NB4 (cell line): ENCODE results near the gene MAD1L1.

Experiments
- DNase-seq: peaks from one replicate; pipeline ENCODE4 v3.0.0; 2010; ENCODE audit warnings: low read depth
- H3K4me3 ChIP-seq: one replicate; pipeline ENCODE4 v1.5.1; 2011; ENCODE audit warnings: mild to moderate bottlenecking, low read depth, low read length, moderate library complexity
- CTCF ChIP-seq: IDR thresholded peaks from one replicate; pipeline ENCODE4 v1.5.1; 2012; ENCODE audit warnings: low read depth, low read length
- MAX ChIP-seq: IDR thresholded peaks from 2 replicates; pipeline ENCODE4 v1.6.1; 2011; ENCODE audit warnings: low read depth, low read length
- MYC ChIP-seq: IDR thresholded peaks from 2 replicates; pipeline ENCODE4 v1.6.1; 2011; ENCODE audit warnings: low read depth, low read length
- POLR2A ChIP-seq: IDR thresholded peaks from 2 replicates; pipeline ENCODE4 v1.6.1; 2011; ENCODE audit warnings: mild to moderate bottlenecking; ENCODE audit not compliant: insufficient read length; ENCODE audit errors: extremely low read depth

Gene MAD1L1

DNA sequence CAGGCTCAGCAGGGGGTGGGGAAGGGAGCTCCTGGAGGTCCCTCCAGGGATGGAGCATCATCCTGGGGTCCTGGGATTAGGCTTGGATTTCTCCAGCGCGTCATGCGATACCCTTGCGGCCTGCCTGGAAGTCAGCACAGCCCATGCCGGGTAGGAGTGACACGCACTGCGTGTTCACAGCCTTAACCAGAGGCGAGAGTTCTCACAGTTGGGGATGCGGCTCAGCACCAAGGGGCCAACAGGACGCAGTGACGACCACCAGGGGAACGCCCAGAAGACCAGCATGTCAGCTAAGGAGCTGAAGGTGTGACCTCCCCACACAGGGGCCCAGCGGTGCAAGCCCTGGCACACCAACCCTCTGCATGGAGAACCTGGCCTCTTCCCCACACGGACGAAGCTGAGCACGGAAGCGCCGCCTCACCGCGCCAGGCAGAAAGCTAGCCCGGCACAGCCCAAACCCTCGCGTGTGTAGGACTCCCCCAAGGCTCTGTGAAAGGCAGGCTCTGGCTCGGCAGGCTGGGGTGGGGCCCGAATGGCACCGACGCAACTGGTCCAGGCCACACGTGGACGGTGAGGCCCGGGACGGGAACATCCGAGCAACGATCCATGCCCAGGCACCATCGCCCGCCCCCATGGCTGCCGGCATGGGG, 364.1 kb downstream of the MAD1L1 start:
- TF ChIP-seq MYC = no peak
- no peak for TF ChIP-seq POLR2A
- TF ChIP-seq MAX = no peak
- TF ChIP-seq CTCF = no peak
- DNase-seq = no peak
- H3K4me3 ChIP-seq = no peak overlapping the region

GRCh38 chr7:1867370-1868260, 365.1 kb downstream of the MAD1L1 start:
- no peak overlapping the region for H3K4me3 ChIP-seq
- no peak for DNase-seq
- TF ChIP-seq MAX (no peak), POLR2A (no peak), CTCF (no peak), MYC (no peak)

GRCh38 chr7:1866601-1867000, 366.1 kb downstream of the MAD1L1 start:
- TF ChIP-seq POLR2A = no peak
- TF ChIP-seq CTCF = no peak
- TF ChIP-seq MYC = no peak
- TF ChIP-seq MAX = no peak
- H3K4me3 ChIP-seq = no peak overlapping the region
- no peak for DNase-seq

- H3K4me3 ChIP-seq = no peak overlapping the region
- DNase-seq = no peak
- no peak for TF ChIP-seq MYC
- TF ChIP-seq POLR2A = no peak
- TF ChIP-seq CTCF = no peak
- no peak for TF ChIP-seq MAX
These were observed 367.0 kb downstream of the MAD1L1 start for GRCh38 chr7:1865571-1866255.

- no peak for TF ChIP-seq MAX
- no peak for TF ChIP-seq CTCF
- TF ChIP-seq MYC = no peak
- no peak for TF ChIP-seq POLR2A
- H3K4me3 ChIP-seq = no peak overlapping the region
- DNase-seq = no peak
These were observed 367.7 kb downstream of the MAD1L1 start for GRCh38 chr7:1865000-1865555.
